ENCODE data around the gene ARMC5. TPM values are rescaled to one million over a fixed set of nuclear protein-coding genes. Genes with fewer than 3 reads are reported as not detected.

Gene ARMC5
- total RNA-seq, 3 donors from 2014 or later, result 8.3 to 9.9 (median 8.5) TPM

GRCh38 chr16:31513126-31513525, 53.8 kb downstream of the ARMC5 start:
- intact Hi-C loops (cut with DNase I, micrococcal nuclease), result no loop called here
- DNase-seq (no peak), ATAC-seq (no peak)
- no peak for TF ChIP-seq CTCF (IDR thresholded peaks at IDR 0.05)
- H3K9me3 ChIP-seq, result no peaks in the 10 kb centered on the region
- H3K4me3 ChIP-seq, result no peak overlapping the region
- no peaks in the 10 kb centered on the region for H3K36me3 ChIP-seq (ENCODE audit: low read depth)
- H3K4me1 ChIP-seq (ENCODE audit: low read depth), result peaks cover 6% of the 10 kb centered on the region

- intact Hi-C loops (cut with DNase I, micrococcal nuclease), result no loop called here
Measured at GRCh38 chr16:31513884-31514283, 54.6 kb downstream of the ARMC5 start.

More at GRCh38 chr16:31513884-31514283, 54.6 kb downstream of the ARMC5 start:
- Histone ChIP-seq H3K4me1 (ENCODE audit: low read depth) (peaks cover 4% of the 10 kb centered on the region), H3K36me3 (ENCODE audit: low read depth) (no peaks in the 10 kb centered on the region), H3K9me3 (no peaks in the 10 kb centered on the region), H3K4me3 (no peak overlapping the region)
- TF ChIP-seq CTCF (IDR thresholded peaks at IDR 0.05), result no peak
- DNase-seq (no peak), ATAC-seq (no peak)

Other genes with a start within 250 kb of the ARMC5 start
- gene TRIM72, start 245.4 kb upstream of the ARMC5 start, total RNA-seq, result under 1 TPM in 1 of 3 donors, not detected in 2; 0.02 TPM
- gene PYDC1, start 242.4 kb upstream of the ARMC5 start, total RNA-seq, result not detected
- gene ITGAM, start 199.5 kb upstream of the ARMC5 start, total RNA-seq, result 10 to 100 TPM in 1 of 3 donors, 1 to 10 TPM in 2; 4.5 to 13.0 (median 5.7) TPM
- 1 to 10 TPM; 2.9 to 8.6 (median 3.5) TPM for gene ITGAX, start 104.3 kb upstream of the ARMC5 start, total RNA-seq
- under 1 TPM in 1 of 3 donors, not detected in 2; 0.41 TPM for gene ITGAD, start 66.2 kb upstream of the ARMC5 start, total RNA-seq
- gene COX6A2, start 31.1 kb upstream of the ARMC5 start, total RNA-seq, result under 1 TPM in 1 of 3 donors, not detected in 2; 0.80 TPM
- gene ZNF843, start 16.7 kb upstream of the ARMC5 start, total RNA-seq, result under 1 TPM; 0.38 to 0.76 (median 0.53) TPM
- 100 to 1,000 TPM in 1 of 3 donors, 10 to 100 TPM in 1, 1 to 10 TPM in 1; 7.8 to 227 (median 26.1) TPM for gene TGFB1I1, start 12.7 kb downstream of the ARMC5 start, total RNA-seq
- under 1 TPM in 2 of 3 donors, not detected in 1; 0.47 to 0.70 TPM for gene SLC5A2, start 23.6 kb downstream of the ARMC5 start, total RNA-seq
- gene RUSF1, start 48.9 kb downstream of the ARMC5 start, total RNA-seq, result 10 to 100 TPM; 48.3 to 66.7 (median 51.7) TPM
- gene AHSP, start 68.4 kb downstream of the ARMC5 start, total RNA-seq, result not detected